ENCODE data around the gene SLC9A1. TPM values are rescaled to one million over a fixed set of nuclear protein-coding genes. Genes with fewer than 3 reads are reported as not detected.

The SLC9A1 gene
- total and polyA plus RNA-seq, 12 donors = 3.1 to 49.0 (median 28.4) TPM

GRCh38 chr1:27113861-27114260, 41.1 kb downstream of the SLC9A1 start:
- TF ChIP-seq CTCF (IDR thresholded peaks at IDR 0.05) (no peak), POLR2A (IDR thresholded peaks at IDR 0.05) (no peak)
- DNase-seq = no peak
- peaks cover 0 to 6% of the 10 kb centered on the region in 2 donors for H3K36me3 ChIP-seq (replicated peaks in 1 of 2)
- intact Hi-C loops (cut with DNase I) = no loop called here
- peaks cover 27 to 52% of the 10 kb centered on the region in 2 donors for H3K4me1 ChIP-seq (replicated peaks in 1 of 2)
- no peak overlapping the region for H3K27ac ChIP-seq
- no peaks in the 10 kb centered on the region for H3K27me3 ChIP-seq
- no peak overlapping the region for H3K4me3 ChIP-seq
- 80 to 87% (median 84%) methylated on average over 13 to 22 of the region's 22 CpGs for WGBS, 4 donors
- no peaks in the 10 kb centered on the region for H3K9me3 ChIP-seq (replicated peaks in 1 of 3)

GRCh38 chr1:27111626-27112573, 43.0 kb downstream of the SLC9A1 start:
- H3K4me3 ChIP-seq = no peak overlapping the region
- no peaks in the 10 kb centered on the region for H3K9me3 ChIP-seq (replicated peaks in 1 of 3)
- peaks cover 14 to 37% of the 10 kb centered on the region in 2 donors for H3K4me1 ChIP-seq (replicated peaks in 1 of 2)
- peak; percentile 80 to 97 (median 95) for DNase-seq
- H3K27me3 ChIP-seq = no peaks in the 10 kb centered on the region
- 19 to 40% (median 25%) methylated on average over 2 to 5 of the region's 5 CpGs for WGBS, 4 donors
- peak overlapping the region; percentile 14 to 93 (median 80) for H3K27ac ChIP-seq
- peaks cover 0 to 6% of the 10 kb centered on the region in 2 donors for H3K36me3 ChIP-seq (replicated peaks in 1 of 2)
- TF ChIP-seq CTCF (IDR thresholded peaks at IDR 0.05) (peak in 5 of 6 experiments; percentile 32 to 57 (median 54)), POLR2A (IDR thresholded peaks at IDR 0.05) (no peak)
- intact Hi-C loops (cut with DNase I) = no loop called here

- no peak for DNase-seq
- 90 to 96% (median 95%) methylated on average over 21 to 23 of the region's 23 CpGs for WGBS, 4 donors
- Histone ChIP-seq H3K4me3 (no peak overlapping the region), H3K36me3 (replicated peaks in 1 of 2) (peaks cover 0 to 6% of the 10 kb centered on the region in 2 donors), H3K27ac (no peak overlapping the region), H3K4me1 (replicated peaks in 1 of 2) (peaks cover 14 to 22% of the 10 kb centered on the region in 2 donors), H3K9me3 (replicated peaks in 1 of 3) (no peaks in the 10 kb centered on the region), H3K27me3 (no peaks in the 10 kb centered on the region)
- intact Hi-C loops (cut with DNase I) = loop anchor here in 1 of 2 donors (10.0 kb wide), 1 partner anchor 86 kb away; no protein-coding TSS in a partner anchor
- TF ChIP-seq POLR2A (IDR thresholded peaks at IDR 0.05) (no peak), CTCF (IDR thresholded peaks at IDR 0.05) (peak in 1 of 6 experiments; percentile 18)
Measured at GRCh38 chr1:27109103-27109822, 45.7 kb downstream of the SLC9A1 start.

GRCh38 chr1:27108588-27108987, 46.3 kb downstream of the SLC9A1 start:
- peaks cover 0 to 3% of the 10 kb centered on the region in 2 donors for H3K36me3 ChIP-seq (replicated peaks in 1 of 2)
- H3K4me1 ChIP-seq (replicated peaks in 1 of 2) = peaks cover 14 to 22% of the 10 kb centered on the region in 2 donors
- intact Hi-C loops (cut with DNase I) = loop anchor here in 1 of 2 donors (10.0 kb wide), 1 partner anchor 86 kb away; no protein-coding TSS in a partner anchor
- H3K27ac ChIP-seq = no peak overlapping the region
- TF ChIP-seq CTCF (IDR thresholded peaks at IDR 0.05) (no peak), POLR2A (IDR thresholded peaks at IDR 0.05) (no peak)
- H3K27me3 ChIP-seq = no peaks in the 10 kb centered on the region
- WGBS, 4 donors = 91 to 93% (median 92%) methylated on average over 7 of the region's 7 CpGs
- no peaks in the 10 kb centered on the region for H3K9me3 ChIP-seq (replicated peaks in 1 of 3)
- no peak for DNase-seq
- H3K4me3 ChIP-seq = no peak overlapping the region

All from adrenal gland (tissue), 12 donors.